HepG2 (cell line): Measurements from ENCODE around the gene BRD2. TPM values are rescaled to one million over a fixed set of nuclear protein-coding genes. Genes with fewer than 3 reads are reported as not detected.

Experiments used
- ATAC-seq: fragments of 200-7000 bp; cut with Tn5 transposase; 3 replicates; pipeline ENCODE4 v1.9.1; 2020; ENCODE audit warnings: mild to moderate bottlenecking, moderate library complexity
- BruUV-seq: library from RNA; stranded (reverse); fragments of 400-500 nt; replicated peaks from 2 replicates; lab custom pipeline; 2021; lab: Mats Ljungman, UMichigan
- CTCF ChIA-PET: fragments of 300-600 bp; formaldehyde crosslinking; extraction: SDS; loops from one replicate; lab custom pipeline; 2021; ENCODE audit warnings: low total read pairs, inconsistent platforms, low intra/inter-chr PET ratio; lab: Yijun Ruan, JAX
- POLR2A ChIA-PET: fragments of 350-600 bp; sonication (Branson Sonifier 250); formaldehyde crosslinking; loops from one replicate; lab custom pipeline; 2020; ENCODE audit warnings: antibody characterized with exemption, inconsistent platforms; lab: Yijun Ruan, JAX
- DNase-seq: peaks from one replicate; pipeline ENCODE4 v3.0.0-alpha.2; 2015; ENCODE audit warnings: low spot score
- FAIRE-seq: peaks from 3 replicates; lab custom pipeline; 2011; peaks lifted over from hg19 to GRCh38; lab: Jason Lieb, UNC
- H2AFZ ChIP-seq: one replicate; pipeline ENCODE4 v1.6.1; 2011; ENCODE audit warnings: low read length, inconsistent platforms
- H3K27ac ChIP-seq: fragments of 300-600 bp; 3 replicates; pipeline ENCODE4 v1.8.0; 2011; ENCODE audit warnings: mixed run types, mild to moderate bottlenecking, mixed read lengths, low read length, inconsistent platforms; ENCODE audit not compliant: insufficient read depth; ENCODE audit errors: extremely low read length
- H3K27me3 ChIP-seq, 2 experiments: fragments of 200-600 bp in 1 of 2; 2 replicates in 1 of 2; 3 replicates in 1 of 2; pipeline versions ENCODE4 v1.6.0 to v1.8.0; 2011; ENCODE audit warnings: low read length in 2 of 2, mild to moderate bottlenecking in 2 of 2, moderate library complexity in 2 of 2, inconsistent platforms in 1 of 2; ENCODE audit not compliant: insufficient read depth in 2 of 2, control insufficient read depth in 1 of 2
- H3K36me3 ChIP-seq, 2 experiments: fragments of 200-600 bp in 1 of 2; replicated peaks in 1 of 2; 2 replicates in 1 of 2; 3 replicates in 1 of 2; pipeline versions ENCODE4 v1.5.1 to v1.8.0; 2011; ENCODE audit warnings: low read length in 2 of 2, inconsistent platforms in 1 of 2; ENCODE audit not compliant: insufficient read depth in 2 of 2, control insufficient read depth in 1 of 2
- H3K4me1 ChIP-seq: 2 replicates; pipeline ENCODE4 v1.5.1; 2012; ENCODE audit warnings: low read length, inconsistent platforms; ENCODE audit not compliant: insufficient read depth
- H3K4me2 ChIP-seq: 2 replicates; pipeline ENCODE4 v1.6.0; 2011; ENCODE audit warnings: low read depth, low read length, inconsistent platforms
- H3K4me3 ChIP-seq, 3 experiments: fragments of 200-600 bp in 1 of 3; sonication (generic), shearing (Covaris generic) in 1 of 3; replicated peaks in 1 of 3; 2 replicates each; pipeline ENCODE4 v1.5.1; 2011 to 2016; ENCODE audit warnings: low read length in 3 of 3, inconsistent platforms in 2 of 3, low read depth in 2 of 3, mild to moderate bottlenecking in 2 of 3, control low read depth in 1 of 3, mixed read lengths in 1 of 3; ENCODE audit not compliant: insufficient read depth in 1 of 3
- H3K79me2 ChIP-seq: one replicate; pipeline ENCODE4 v1.6.1; 2011; ENCODE audit warnings: low read length, inconsistent platforms; ENCODE audit not compliant: insufficient read depth
- H3K9ac ChIP-seq: 2 replicates; pipeline ENCODE4 v1.6.0; 2011; ENCODE audit warnings: mild to moderate bottlenecking, low read depth, low read length, inconsistent platforms; ENCODE audit not compliant: insufficient read depth
- H3K9me3 ChIP-seq: 2 replicates; pipeline ENCODE4 v1.5.1; 2012; ENCODE audit warnings: mild to moderate bottlenecking, low read length
- H4K20me1 ChIP-seq: 2 replicates; pipeline ENCODE4 v1.6.0; 2011; ENCODE audit warnings: inconsistent platforms, mild to moderate bottlenecking, low read length, moderate library complexity; ENCODE audit not compliant: insufficient read depth
- BRF2 ChIP-seq: sonication (generic); formaldehyde crosslinking; IDR thresholded peaks from 2 replicates; pipeline ENCODE4 v1.8.1; 2022; ENCODE audit warnings: mild to moderate bottlenecking, missing genetic modification reagents
- EZH2 ChIP-seq: conservative IDR thresholded peaks from 2 replicates; pipeline ENCODE4 v1.6.1; 2012; ENCODE audit warnings: mild to moderate bottlenecking, low read depth, low read length, moderate library complexity
- HIVEP1 ChIP-seq: sonication (generic); formaldehyde crosslinking; IDR thresholded peaks from 2 replicates; pipeline ENCODE4 v1.4.0; 2020; ENCODE audit warnings: mild to moderate bottlenecking, missing genetic modification reagents
- HOXA9 ChIP-seq: sonication (generic); formaldehyde crosslinking; IDR thresholded peaks from 2 replicates; pipeline ENCODE4 v1.8.1; 2022; ENCODE audit warnings: missing genetic modification reagents, mild to moderate bottlenecking, moderate library complexity, borderline replicate concordance
- KLF6 ChIP-seq: IDR thresholded peaks from 2 replicates; pipeline ENCODE4 v1.8.0; 2016; ENCODE audit warnings: missing biosample characterization, missing genetic modification reagents
- KMT2A ChIP-seq: sonication (generic); formaldehyde crosslinking; IDR thresholded peaks from 2 replicates; pipeline ENCODE4 v1.4.0; 2020; ENCODE audit warnings: missing genetic modification reagents
- MEF2D ChIP-seq: sonication (generic); formaldehyde crosslinking; IDR thresholded peaks from 2 replicates; pipeline ENCODE4 v1.5.1; 2020; ENCODE audit warnings: mild to moderate bottlenecking, missing genetic modification reagents
- NR2C2 ChIP-seq: sonication (generic); formaldehyde crosslinking; IDR thresholded peaks from 2 replicates; pipeline ENCODE4 v1.4.0; 2020; ENCODE audit warnings: missing genetic modification reagents, mild to moderate bottlenecking, moderate library complexity, borderline replicate concordance
- RCOR2 ChIP-seq: IDR thresholded peaks from 2 replicates; pipeline ENCODE4 v1.6.1; 2016; ENCODE audit warnings: missing biosample characterization, missing genetic modification reagents
- SP4 ChIP-seq: sonication (generic); formaldehyde crosslinking; IDR thresholded peaks from 2 replicates; pipeline ENCODE4 v1.8.1; 2023; ENCODE audit warnings: mild to moderate bottlenecking, missing genetic modification reagents
- SRY ChIP-seq: sonication (generic); formaldehyde crosslinking; IDR thresholded peaks from 2 replicates; pipeline ENCODE4 v1.8.0; 2022; ENCODE audit warnings: mild to moderate bottlenecking, missing genetic modification reagents
- ZFP36L1 ChIP-seq: sonication (generic); formaldehyde crosslinking; IDR thresholded peaks from 2 replicates; pipeline ENCODE4 v1.8.0; 2022; ENCODE audit warnings: mild to moderate bottlenecking, missing genetic modification reagents, moderate library complexity
- ZNF3 ChIP-seq: IDR thresholded peaks from 2 replicates; pipeline ENCODE4 v1.7.0; 2017; ENCODE audit warnings: inconsistent platforms
- ZNF572 ChIP-seq: sonication (generic); formaldehyde crosslinking; IDR thresholded peaks from 2 replicates; pipeline ENCODE4 v1.5.1; 2020; ENCODE audit warnings: mild to moderate bottlenecking, missing genetic modification reagents
- ZNF713 ChIP-seq: sonication (generic); formaldehyde crosslinking; IDR thresholded peaks from 2 replicates; pipeline ENCODE4 v1.4.0; 2020; ENCODE audit warnings: mild to moderate bottlenecking, missing genetic modification reagents
- WGBS: methylation state at CpG from one replicate; pipeline ENCODE4 v1.1.6; 2017; ENCODE audit warnings: low lambda C conversion rate; 5-methylcytosine and 5-hydroxymethylcytosine counted together
- in situ Hi-C: cut with HindIII; loops from 2 replicates; pipeline ENCODE4 v1.10.0; 2017; ENCODE audit warnings: low pct_unique_long_range_greater_than_20kb; ENCODE audit not compliant: extremely low pct_ligation_motif_present
- intact Hi-C: fragments of 100-400 bp; cut with micrococcal nuclease; formaldehyde crosslinking; loops from one replicate; pipeline ENCODE4 v1.10.0; 2022; ENCODE audit not compliant: unreplicated experiment
- polyA plus RNA-seq, 8 experiments: library from polyadenylated mRNA; depleted of rRNA in 3 of 8; stranded (reverse) in 7 of 8; unstranded in 1 of 8; fragments of >200 nt; fragmentation: Illumina TruSeq in 4 of 8; extraction: Trizol in 4 of 8; gene quantifications; 2 replicates each; pipeline versions ENCODE4 v1.2.1 to v1.2.3, GENCODE V29; 2011 to 2016; ENCODE audit warnings: low read depth in 4 of 8, missing spikeins in 1 of 8, mixed read lengths in 1 of 8; ENCODE audit not compliant: insufficient read depth in 1 of 8
- total RNA-seq, 5 experiments: library from RNA; depleted of rRNA; stranded (reverse); fragments of >200 nt; fragmentation: Illumina TruSeq; extraction: Trizol; gene quantifications; 2 replicates each; pipeline ENCODE4 v1.2.3, GENCODE V29; 2016; ENCODE audit warnings: low read depth in 1 of 5

BRD2 gene
- total and polyA plus RNA-seq, 2 of the 13 experiments (the other 11 are each of a cell fraction or from before 2014, with no cell fraction given) = 143 to 202 TPM

GRCh38 chr6:32922083-32922482, 46.3 kb upstream of the BRD2 start:
- Histone ChIP-seq H3K36me3 (no peaks in the 10 kb centered on the region), H3K4me1 (no peaks in the 10 kb centered on the region; the same call in 1 of the 2 replicates), H4K20me1 (no peaks in the 10 kb centered on the region), H2AFZ (no peak overlapping the region), H3K9ac (no peak overlapping the region), H3K79me2 (no peaks in the 10 kb centered on the region), H3K27ac (no peak overlapping the region), H3K9me3 (no peaks in the 10 kb centered on the region), H3K27me3 (peaks cover 0 to 14% of the 10 kb centered on the region in 2 experiments; a peak in 2 of 5 replicates), H3K4me2 (no peak overlapping the region), H3K4me3 (no peak overlapping the region)
- POLR2A ChIA-PET = no interaction called here
- in situ Hi-C loops = no loop called here
- BruUV-seq = no TSS peak
- CTCF ChIA-PET = no interaction called here
- FAIRE-seq (no peak), DNase-seq (no peak), ATAC-seq (no peak)
- TF ChIP-seq BRF2 (CRISPR knock-in tag) (no peak), HOXA9 (CRISPR knock-in tag) (no peak)
- intact Hi-C loops = no loop called here
- 0% methylated on average over 2 of the region's 2 CpGs for WGBS

- no peak for FAIRE-seq
- H3K79me2 ChIP-seq = no peaks in the 10 kb centered on the region
- CTCF ChIA-PET = interaction anchor here (3.6 to 6.2 kb wide), 2 partner anchors 17 to 53 kb away, joined by 27 to 103 read pairs; no protein-coding TSS in a partner anchor
- no peak for ATAC-seq
- H3K4me1 ChIP-seq = peaks cover 16% of the 10 kb centered on the region
- H3K4me3 ChIP-seq = no peak overlapping the region
- no peak overlapping the region for H3K27ac ChIP-seq
- WGBS = 63% methylated on average over 1 of the region's 1 CpG
- H3K36me3 ChIP-seq = no peaks in the 10 kb centered on the region
- no peak overlapping the region for H2AFZ ChIP-seq
- H3K9ac ChIP-seq = no peak overlapping the region
- in situ Hi-C loops (no loop called here), intact Hi-C loops (loop anchor here (5.0 kb wide), 1 partner anchor 39 kb away; no protein-coding TSS in a partner anchor)
- peaks cover 0 to 18% of the 10 kb centered on the region in 2 experiments; a peak in 3 of 5 replicates for H3K27me3 ChIP-seq
- POLR2A ChIA-PET = no interaction called here
- DNase-seq = no peak
- BruUV-seq = no TSS peak
- H4K20me1 ChIP-seq = no peaks in the 10 kb centered on the region
- no peak overlapping the region for H3K4me2 ChIP-seq
- no peaks in the 10 kb centered on the region for H3K9me3 ChIP-seq
- no peak for TF ChIP-seq EZH2
- TF ChIP-seq KLF6 (CRISPR knock-in tag) = no peak
- no peak for TF ChIP-seq KMT2A
- no peak for TF ChIP-seq SP4 (CRISPR knock-in tag)
- TF ChIP-seq ZNF713 (CRISPR knock-in tag) = no peak
- no peak for TF ChIP-seq ZFP36L1 (CRISPR knock-in tag)
- TF ChIP-seq ZNF3 = no peak
- TF ChIP-seq MEF2D (CRISPR knock-in tag) = no peak
- TF ChIP-seq RCOR2 (CRISPR knock-in tag) = no peak
- TF ChIP-seq NR2C2 (CRISPR knock-in tag) = no peak
- no peak for TF ChIP-seq ZNF572 (CRISPR knock-in tag)
- no peak for TF ChIP-seq HIVEP1
- no peak for TF ChIP-seq SRY (CRISPR knock-in tag)
These were observed 37.2 kb upstream of the BRD2 start for GRCh38 chr6:32931211-32931610.
